HEK293T (cell line): ENCODE data around the gene SEC31A.

Experiments used
- CTCF ChIA-PET: fragments of 350-600 bp; formaldehyde crosslinking; extraction: SDS; loops from one replicate; lab custom pipeline; 2021; ENCODE audit warnings: antibody characterized with exemption, inconsistent platforms; lab: Yijun Ruan, JAX
- POLR2A ChIA-PET: fragments of 350-600 bp; formaldehyde crosslinking; extraction: SDS; loops from one replicate; lab custom pipeline; 2020; ENCODE audit warnings: antibody characterized with exemption, inconsistent platforms; lab: Yijun Ruan, JAX
- DNase-seq: peaks from one replicate; pipeline ENCODE4 v3.0.0; 2012; ENCODE audit warnings: mixed read lengths; ENCODE audit errors: extremely low spot score
- ARNT ChIP-seq: fragments of 450-650 bp; IDR thresholded peaks from 2 replicates; pipeline ENCODE4 v1.6.1; 2017; ENCODE audit warnings: mild to moderate bottlenecking
- BHLHE40 ChIP-seq: fragments of 450-650 bp; IDR thresholded peaks from 2 replicates; pipeline ENCODE4 v1.6.1; 2016; ENCODE audit warnings: mild to moderate bottlenecking, moderate library complexity, borderline replicate concordance
- CTBP1 ChIP-seq: fragments of 450-650 bp; IDR thresholded peaks from 2 replicates; pipeline ENCODE4 v1.6.1; 2016; ENCODE audit warnings: borderline replicate concordance
- ELF4 ChIP-seq: fragments of 450-650 bp; IDR thresholded peaks from 2 replicates; pipeline ENCODE4 v1.6.1; 2017; ENCODE audit warnings: antibody characterized with exemption
- FOXA1 ChIP-seq: fragments of 450-650 bp; IDR thresholded peaks from 2 replicates; pipeline ENCODE4 v1.6.1; 2016; ENCODE audit warnings: mild to moderate bottlenecking
- FOXK2 ChIP-seq: fragments of 450-650 bp; IDR thresholded peaks from 2 replicates; pipeline ENCODE4 v1.6.1; 2016; ENCODE audit warnings: mild to moderate bottlenecking
- FOXM1 ChIP-seq: fragments of 450-650 bp; IDR thresholded peaks from 2 replicates; pipeline ENCODE4 v1.6.1; 2017; ENCODE audit warnings: mild to moderate bottlenecking, borderline replicate concordance
- HDGF ChIP-seq: fragments of 450-650 bp; IDR thresholded peaks from 2 replicates; pipeline ENCODE4 v1.6.1; 2017; ENCODE audit warnings: antibody characterized with exemption, borderline replicate concordance
- L3MBTL2 ChIP-seq: fragments of 450-650 bp; conservative IDR thresholded peaks from 2 replicates; pipeline ENCODE4 v1.6.1; 2016; ENCODE audit warnings: mild to moderate bottlenecking
- LEF1 ChIP-seq: fragments of 450-650 bp; IDR thresholded peaks from 2 replicates; pipeline ENCODE4 v1.6.1; 2017; ENCODE audit warnings: mild to moderate bottlenecking, borderline replicate concordance
- NFRKB ChIP-seq: fragments of 450-650 bp; IDR thresholded peaks from 2 replicates; pipeline ENCODE4 v1.6.1; 2016; ENCODE audit warnings: mild to moderate bottlenecking, moderate library complexity
- PKNOX1 ChIP-seq: fragments of 450-650 bp; IDR thresholded peaks from 2 replicates; pipeline ENCODE4 v1.6.1; 2016
- SP1 ChIP-seq: fragments of 450-650 bp; IDR thresholded peaks from 2 replicates; pipeline ENCODE4 v1.6.1; 2017
- SUZ12 ChIP-seq: fragments of 450-650 bp; IDR thresholded peaks from 2 replicates; pipeline ENCODE4 v1.6.1; 2016; ENCODE audit warnings: mild to moderate bottlenecking
- TARDBP ChIP-seq: fragments of 450-650 bp; IDR thresholded peaks from 2 replicates; pipeline ENCODE4 v1.6.1; 2016
- ZNF384 ChIP-seq: fragments of 450-650 bp; IDR thresholded peaks from 2 replicates; pipeline ENCODE4 v1.6.1; 2016

Gene SEC31A

DNA sequence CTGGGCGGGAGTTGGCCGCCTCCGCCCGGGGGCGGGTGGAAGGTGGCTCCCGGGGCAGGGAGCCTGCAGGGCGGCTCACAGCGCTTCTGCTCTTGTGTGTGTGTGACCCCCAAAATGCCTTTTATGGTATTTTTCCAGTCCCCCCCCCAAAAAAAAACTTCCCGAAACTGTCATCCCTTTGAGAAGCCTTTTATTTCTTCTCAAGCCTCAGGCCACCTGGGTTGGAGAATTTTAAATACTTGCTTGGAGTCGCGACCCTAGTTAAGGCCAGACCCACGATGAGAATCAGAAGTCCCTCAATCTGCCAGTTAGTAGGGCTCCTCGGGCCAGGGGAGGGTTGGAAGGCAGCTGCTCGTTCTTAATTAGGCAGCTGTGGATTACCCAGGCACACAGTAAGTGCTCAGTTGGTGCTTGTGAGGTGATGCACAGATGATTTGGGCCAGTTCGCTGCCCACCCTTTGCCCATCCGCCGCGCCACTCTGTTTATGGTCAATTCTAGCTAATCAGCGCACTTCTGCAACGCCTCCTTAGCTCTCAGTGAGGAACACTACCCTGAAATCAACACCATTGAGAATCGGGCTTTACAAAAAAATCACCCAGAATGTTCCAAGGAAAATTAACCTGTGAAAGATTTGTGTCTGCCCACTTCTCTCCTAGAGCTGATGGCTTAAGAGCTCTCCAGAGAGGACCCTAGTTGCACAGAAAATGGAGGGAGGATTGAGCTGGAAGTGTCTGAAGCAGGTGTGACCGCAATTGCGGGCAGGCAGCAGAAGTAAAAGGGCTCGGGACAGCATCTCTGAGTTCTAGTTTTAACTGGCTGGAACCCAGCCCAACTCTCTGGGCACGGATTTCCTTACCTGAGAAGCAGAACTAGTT lies 91.7 kb downstream of the SEC31A start:
- POLR2A ChIA-PET = interaction anchor here (0.8 to 1.8 kb wide), 3 partner anchors 10 to 50 kb away, joined by 3 to 9 read pairs (median 3); no protein-coding TSS in a partner anchor
- TF ChIP-seq ELF4 (no peak), HDGF (no peak), ARNT (no peak), ZNF384 (no peak), FOXM1 (no peak), LEF1 (no peak), L3MBTL2 (no peak), SUZ12 (no peak), NFRKB (no peak), BHLHE40 (no peak), FOXA1 (no peak), TARDBP (no peak), SP1 (no peak), PKNOX1 (no peak), CTBP1 (no peak), FOXK2 (no peak)
- DNase-seq = no peak
- CTCF ChIA-PET = interaction anchor here (1.8 kb wide), 1 partner anchor 14 kb away, joined by 4 read pairs; no protein-coding TSS in a partner anchor

- ChIA-PET POLR2A (interaction anchor here (0.8 to 1.8 kb wide), 3 partner anchors 9 to 49 kb away, joined by 3 to 9 read pairs (median 3); no protein-coding TSS in a partner anchor), CTCF (interaction anchor here (1.8 kb wide), 1 partner anchor 13 kb away, joined by 4 read pairs; no protein-coding TSS in a partner anchor)
- peak; percentile 66 for DNase-seq
- peak; percentile 73; the same call in 1 of the 2 replicates for TF ChIP-seq L3MBTL2
- no peak for TF ChIP-seq ZNF384
Measured at GRCh38 chr4:82798168-82799005, 92.6 kb downstream of the SEC31A start, which contains the start of gene SCD5. SCD5 (minus strand) TSS chr4:82798796; CDS start chr4:82798537, 259 bp downstream.

DNA sequence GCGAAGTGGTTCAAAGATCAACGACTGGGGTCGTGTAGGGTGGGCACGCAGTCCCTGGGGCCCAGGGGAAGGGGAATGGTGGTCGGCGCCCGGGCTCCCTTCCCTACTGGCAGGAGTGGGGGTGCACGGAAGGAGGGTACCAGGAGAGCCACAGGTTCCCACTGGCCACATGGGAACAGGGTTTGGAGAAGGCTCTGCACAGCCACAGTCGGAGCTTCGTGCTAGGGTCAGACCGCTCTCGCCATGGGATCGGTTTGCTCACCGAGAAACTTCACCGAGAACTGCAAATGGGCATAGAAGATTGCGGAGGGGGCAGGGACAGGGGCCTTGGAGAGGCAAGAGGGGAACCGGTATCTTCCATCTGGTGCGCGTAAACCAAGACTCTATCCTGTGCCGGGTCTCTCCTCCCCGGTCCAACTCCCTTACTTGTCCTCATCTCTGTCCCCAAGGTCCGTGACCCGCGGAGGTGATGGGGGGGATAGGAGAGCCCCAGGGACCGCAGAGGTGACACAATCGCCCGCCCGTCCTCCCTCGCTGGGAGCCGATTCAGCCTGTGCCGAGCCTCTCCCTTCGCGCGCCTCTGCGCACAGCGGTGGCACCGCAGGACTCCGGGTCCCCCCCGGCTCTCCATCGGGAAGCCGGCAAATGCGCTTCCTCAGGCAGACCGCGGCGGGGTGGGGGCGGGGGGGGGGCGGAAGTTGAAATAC lies 93.4 kb downstream of the SEC31A start:
- POLR2A ChIA-PET = interaction anchor here (1.0 to 1.8 kb wide), 2 partner anchors 13 to 48 kb away, joined by 3 to 9 read pairs; no protein-coding TSS in a partner anchor
- TF ChIP-seq L3MBTL2 (no peak), FOXA1 (no peak), PKNOX1 (no peak), FOXK2 (no peak), ARNT (no peak), TARDBP (no peak), BHLHE40 (no peak), HDGF (no peak), ZNF384 (no peak), LEF1 (no peak), CTBP1 (no peak), SUZ12 (no peak), ELF4 (no peak), FOXM1 (no peak), NFRKB (no peak), SP1 (no peak)
- DNase-seq = peak; percentile 38
- CTCF ChIA-PET = interaction anchor here (1.3 to 1.4 kb wide), 2 partner anchors 12 to 58 kb away, joined by 4 to 8 read pairs; no protein-coding TSS in a partner anchor

- ChIA-PET CTCF (interaction anchor here (1.1 to 1.4 kb wide), 3 partner anchors 11 to 464 kb away, joined by 4 to 9 read pairs (median 8); no protein-coding TSS in a partner anchor), POLR2A (interaction anchor here (1.2 kb wide), 1 partner anchor 12 kb away, joined by 3 read pairs; no protein-coding TSS in a partner anchor)
- TF ChIP-seq SP1 (no peak), PKNOX1 (no peak), L3MBTL2 (no peak), BHLHE40 (no peak), FOXA1 (no peak), NFRKB (no peak), LEF1 (no peak), ARNT (no peak), ZNF384 (no peak), ELF4 (no peak), FOXM1 (no peak), HDGF (no peak), FOXK2 (no peak), CTBP1 (no peak), TARDBP (no peak), SUZ12 (no peak)
- DNase-seq = peak; percentile 39
Measured at GRCh38 chr4:82797040-82797404, 93.9 kb downstream of the SEC31A start.
